Tibial nerve (tissue), 4 donors: ENCODE results near the gene SKP1.

Experiments used
- EP300 ChIP-seq, 2 donors: sonication (generic); formaldehyde crosslinking; IDR thresholded peaks; one replicate each; pipeline ENCODE4 v1.6.1; 2017; ENCODE audit warnings: antibody characterized with exemption in 2 of 2, mild to moderate bottlenecking in 1 of 2
- POLR2A ChIP-seq, 2 donors: fragments of 450-650 bp; IDR thresholded peaks; one replicate each; pipeline ENCODE4 v1.6.1; 2017; ENCODE audit warnings: antibody characterized with exemption in 2 of 2, mild to moderate bottlenecking in 2 of 2, moderate library complexity in 2 of 2
- TF ChIP-seq, protein P1 (sequence below), 5 experiments: fragments of 200-600 bp in 3 of 5; fragments of 450-650 bp in 2 of 5; sonication (generic) in 3 of 5; IDR thresholded peaks; one replicate each; pipeline ENCODE4 v1.5.1; 2016 to 2019; ENCODE audit warnings: antibody characterized with exemption in 5 of 5, mild to moderate bottlenecking in 3 of 5, moderate library complexity in 2 of 5

DNA sequence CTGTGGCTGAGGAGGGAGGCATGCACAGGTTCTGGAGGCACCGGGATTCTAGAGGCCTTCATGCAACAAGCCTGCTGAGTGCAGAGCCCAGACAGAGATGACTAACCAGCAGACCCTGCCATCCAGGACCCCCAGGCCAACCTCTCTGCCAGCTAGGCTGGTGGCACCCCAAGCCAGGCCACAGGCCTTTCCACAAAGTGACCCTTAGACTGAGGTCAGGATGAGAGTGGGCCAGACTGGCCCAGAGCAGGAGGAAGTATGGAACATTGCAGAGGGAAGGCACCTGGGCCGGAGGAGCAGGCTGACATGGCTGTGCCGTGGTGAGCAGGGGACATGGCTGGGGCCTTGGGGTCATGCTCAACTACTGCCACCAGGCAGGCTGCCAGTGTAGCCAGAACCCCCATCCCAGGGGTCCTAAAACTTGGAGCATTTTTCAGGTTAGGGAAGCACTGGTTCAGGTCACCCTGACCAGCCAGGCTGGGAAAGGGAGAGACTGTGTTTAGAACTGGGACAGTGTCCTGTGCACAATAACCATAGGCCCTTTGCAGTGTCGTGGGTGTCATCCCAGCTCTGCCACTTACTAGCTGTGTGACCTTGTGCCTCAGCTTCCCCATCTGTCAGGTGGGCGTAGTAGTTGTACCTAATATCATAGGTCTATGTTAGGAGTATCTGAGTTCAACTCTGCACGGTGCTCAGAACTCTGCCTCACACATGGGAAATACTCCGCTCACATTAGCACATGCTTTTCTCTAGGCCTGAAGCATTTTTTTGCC lies 45.0 kb downstream of the SKP1 start:
- TF ChIP-seq, protein P1, sequence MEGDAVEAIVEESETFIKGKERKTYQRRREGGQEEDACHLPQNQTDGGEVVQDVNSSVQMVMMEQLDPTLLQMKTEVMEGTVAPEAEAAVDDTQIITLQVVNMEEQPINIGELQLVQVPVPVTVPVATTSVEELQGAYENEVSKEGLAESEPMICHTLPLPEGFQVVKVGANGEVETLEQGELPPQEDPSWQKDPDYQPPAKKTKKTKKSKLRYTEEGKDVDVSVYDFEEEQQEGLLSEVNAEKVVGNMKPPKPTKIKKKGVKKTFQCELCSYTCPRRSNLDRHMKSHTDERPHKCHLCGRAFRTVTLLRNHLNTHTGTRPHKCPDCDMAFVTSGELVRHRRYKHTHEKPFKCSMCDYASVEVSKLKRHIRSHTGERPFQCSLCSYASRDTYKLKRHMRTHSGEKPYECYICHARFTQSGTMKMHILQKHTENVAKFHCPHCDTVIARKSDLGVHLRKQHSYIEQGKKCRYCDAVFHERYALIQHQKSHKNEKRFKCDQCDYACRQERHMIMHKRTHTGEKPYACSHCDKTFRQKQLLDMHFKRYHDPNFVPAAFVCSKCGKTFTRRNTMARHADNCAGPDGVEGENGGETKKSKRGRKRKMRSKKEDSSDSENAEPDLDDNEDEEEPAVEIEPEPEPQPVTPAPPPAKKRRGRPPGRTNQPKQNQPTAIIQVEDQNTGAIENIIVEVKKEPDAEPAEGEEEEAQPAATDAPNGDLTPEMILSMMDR (IDR thresholded peaks at IDR 0.05) = no peak
- TF ChIP-seq POLR2A (IDR thresholded peaks at IDR 0.05) = no peak
- no peak for TF ChIP-seq EP300 (IDR thresholded peaks at IDR 0.05)
